H9 (cell line): ENCODE data around the gene LDLRAD4. TPM values are rescaled to one million over a fixed set of nuclear protein-coding genes. Genes with fewer than 3 reads are reported as not detected.

Source experiments
- DNase-seq: peaks from one replicate; pipeline ENCODE4 v3.0.0-alpha.2; 2017
- H2AFZ ChIP-seq: one replicate; pipeline ENCODE4 v1.6.1; 2013; ENCODE audit warnings: mild to moderate bottlenecking, low read length, control low read depth, moderate library complexity
- H2AK5ac ChIP-seq: 2 replicates; pipeline ENCODE4 v1.6.1; 2013; ENCODE audit warnings: low read length, control low read depth, mixed read lengths; ENCODE audit not compliant: insufficient read length
- H2BK120ac ChIP-seq: one replicate; pipeline ENCODE4 v1.6.1; 2013; ENCODE audit warnings: low read depth, mild to moderate bottlenecking, low read length, control low read depth, inconsistent platforms; ENCODE audit not compliant: poor library complexity, severe bottlenecking
- H2BK12ac ChIP-seq: 2 replicates; pipeline ENCODE4 v1.6.1; 2013; ENCODE audit warnings: low read length, control low read depth, mixed read lengths, low read depth; ENCODE audit not compliant: insufficient read length
- H2BK15ac ChIP-seq: 2 replicates; pipeline ENCODE4 v1.6.1; 2013; ENCODE audit warnings: low read depth, low read length, control low read depth
- H2BK20ac ChIP-seq: one replicate; pipeline ENCODE4 v1.6.1; 2013; ENCODE audit warnings: low read depth, mild to moderate bottlenecking, low read length, control low read depth, inconsistent platforms; ENCODE audit not compliant: poor library complexity, severe bottlenecking
- H2BK5ac ChIP-seq: 2 replicates; pipeline ENCODE4 v1.6.1; 2013; ENCODE audit warnings: low read length, control low read depth, mixed read lengths; ENCODE audit not compliant: insufficient read length
- H3K14ac ChIP-seq: 2 replicates; pipeline ENCODE4 v1.6.1; 2013; ENCODE audit warnings: low read length, control low read depth; ENCODE audit not compliant: insufficient read depth
- H3K18ac ChIP-seq: 2 replicates; pipeline ENCODE4 v1.6.1; 2013; ENCODE audit warnings: low read depth, mild to moderate bottlenecking, mixed read lengths, low read length, control low read depth; ENCODE audit not compliant: insufficient read length
- H3K23ac ChIP-seq: 2 replicates; pipeline ENCODE4 v1.6.1; 2013; ENCODE audit warnings: low read length, control low read depth, mixed read lengths, low read depth; ENCODE audit not compliant: insufficient read length
- H3K23me2 ChIP-seq: 2 replicates; pipeline ENCODE4 v1.6.1; 2013; ENCODE audit warnings: low read depth, mild to moderate bottlenecking, mixed read lengths, low read length, control low read depth; ENCODE audit not compliant: insufficient read length, poor library complexity, severe bottlenecking
- H3K27ac ChIP-seq: 2 replicates; pipeline ENCODE4 v1.5.1; 2013; ENCODE audit warnings: low read length, control low read depth, mixed read lengths, low read depth; ENCODE audit not compliant: insufficient read length
- H3K27me3 ChIP-seq: 2 replicates; pipeline ENCODE4 v1.6.1; 2013; ENCODE audit warnings: low read length, control low read depth, inconsistent platforms; ENCODE audit not compliant: insufficient read depth
- H3K4ac ChIP-seq: 2 replicates; pipeline ENCODE4 v1.6.1; 2013; ENCODE audit warnings: low read depth, mild to moderate bottlenecking, control low read depth, inconsistent platforms, low read length, moderate library complexity
- H3K4me1 ChIP-seq: 2 replicates; pipeline ENCODE4 v1.6.1; 2013; ENCODE audit warnings: low read length, control low read depth, inconsistent platforms; ENCODE audit not compliant: insufficient read depth
- H3K4me2 ChIP-seq: 2 replicates; pipeline ENCODE4 v1.6.1; 2013; ENCODE audit warnings: low read length, control low read depth, mixed read lengths; ENCODE audit not compliant: insufficient read length, insufficient read depth
- H3K56ac ChIP-seq: 2 replicates; pipeline ENCODE4 v1.6.1; 2013; ENCODE audit warnings: low read depth, mild to moderate bottlenecking, mixed read lengths, low read length, control low read depth; ENCODE audit not compliant: insufficient read length
- H3K79me1 ChIP-seq: 2 replicates; pipeline ENCODE4 v1.6.1; 2013; ENCODE audit warnings: low read depth, mild to moderate bottlenecking, moderate library complexity, low read length, control low read depth, inconsistent platforms; ENCODE audit not compliant: insufficient read depth, poor library complexity, severe bottlenecking
- H3K79me2 ChIP-seq: 2 replicates; pipeline ENCODE4 v1.6.1; 2013; ENCODE audit warnings: low read length, control low read depth, inconsistent platforms; ENCODE audit not compliant: insufficient read depth
- H3K9ac ChIP-seq: 2 replicates; pipeline ENCODE4 v1.6.1; 2013; ENCODE audit warnings: low read length, control low read depth, mixed read lengths; ENCODE audit not compliant: insufficient read length; ENCODE audit errors: extremely low read depth
- H3K9me3 ChIP-seq: one replicate; pipeline ENCODE4 v1.6.1; 2013; ENCODE audit warnings: low read depth, low read length, inconsistent platforms; ENCODE audit not compliant: control insufficient read depth
- H3T11ph ChIP-seq: one replicate; pipeline ENCODE4 v1.6.1; 2013; ENCODE audit warnings: mild to moderate bottlenecking, low read length, control low read depth, inconsistent platforms
- H4K20me1 ChIP-seq: one replicate; pipeline ENCODE4 v1.6.1; 2013; ENCODE audit not compliant: control insufficient read depth, insufficient read length, insufficient read depth
- H4K5ac ChIP-seq: 2 replicates; pipeline ENCODE4 v1.6.1; 2013; ENCODE audit warnings: low read depth, mild to moderate bottlenecking, mixed read lengths, low read length, control low read depth; ENCODE audit not compliant: insufficient read length
- H4K8ac ChIP-seq: replicated peaks from 2 replicates; pipeline ENCODE4 v1.6.1; 2013; ENCODE audit warnings: low read length, control low read depth, mixed read lengths, low read depth; ENCODE audit not compliant: insufficient read length
- H4K91ac ChIP-seq: 2 replicates; pipeline ENCODE4 v1.6.1; 2013; ENCODE audit warnings: low read depth, mild to moderate bottlenecking, moderate library complexity, mixed read lengths, low read length, control low read depth; ENCODE audit not compliant: insufficient read length
- H3K27ac Mint-ChIP-seq, 3 experiments: 2 replicates in 2 of 3; 3 replicates in 1 of 3; pipeline ENCODE4 v1.8.0; 2020 to 2021; ENCODE audit warnings: mixed read lengths in 3 of 3, mild to moderate bottlenecking in 1 of 3, moderate library complexity in 1 of 3
- H3K27me3 Mint-ChIP-seq: 2 replicates; pipeline ENCODE4 v1.8.0; 2021; ENCODE audit warnings: low read depth, mild to moderate bottlenecking, moderate library complexity, mixed read lengths
- H3K36me3 Mint-ChIP-seq, 3 experiments: 2 replicates in 2 of 3; 3 replicates in 1 of 3; pipeline ENCODE4 v1.8.0; 2020 to 2021; ENCODE audit warnings: low read depth in 3 of 3, mixed read lengths in 3 of 3; ENCODE audit not compliant: insufficient read depth in 1 of 3
- H3K4me1 Mint-ChIP-seq, 2 experiments: 2 replicates each; pipeline ENCODE4 v1.8.0; 2020; ENCODE audit warnings: mixed read lengths in 2 of 2
- H3K4me3 Mint-ChIP-seq, 2 experiments: 2 replicates in 1 of 2; 3 replicates in 1 of 2; pipeline ENCODE4 v1.8.0; 2020 to 2021; ENCODE audit warnings: mild to moderate bottlenecking in 2 of 2, mixed read lengths in 2 of 2, moderate library complexity in 1 of 2
- H3K9me3 Mint-ChIP-seq, 2 experiments: 2 replicates in 1 of 2; 3 replicates in 1 of 2; pipeline ENCODE4 v1.8.0; 2020; ENCODE audit warnings: mild to moderate bottlenecking in 2 of 2, mixed read lengths in 2 of 2, moderate library complexity in 1 of 2
- WGBS: extraction: QIAGEN DNeasy Blood & Tissue Kit; methylation state at CpG from one replicate; pipeline ENCODE4 v1.1.7; 2013; ENCODE audit warnings: missing lambda C conversion rate, low lambda C conversion rate, mixed read lengths; ENCODE audit not compliant: insufficient read length; ENCODE audit errors: extremely low coverage; 5-methylcytosine and 5-hydroxymethylcytosine counted together
- total RNA-seq: library from RNA; stranded (reverse); gene quantifications from 2 replicates; pipeline ENCODE4 v1.2.1, GENCODE V29; 2021
- TF ChIP-seq, protein P1 (sequence below): fragments of 200-600 bp; sonication (generic); conservative IDR thresholded peaks from 3 replicates; pipeline ENCODE4 v1.8.0; 2021; ENCODE audit warnings: antibody characterized with exemption, mild to moderate bottlenecking

LDLRAD4 gene
- total RNA-seq, 1 experiment from 2014 or later = 3.9 TPM

GRCh38 chr18:13207294-13207693 lies 11.3 kb upstream of the LDLRAD4 start:
- Histone ChIP-seq H2BK12ac (no peak overlapping the region), H3K4me2 (no peak overlapping the region), H3K27ac (no peak overlapping the region), H2AFZ (no peak overlapping the region), H2BK5ac (no peak overlapping the region), H3K4me1 (no peaks in the 10 kb centered on the region), H3K23ac (no peak overlapping the region), H2BK15ac (no peak overlapping the region), H4K20me1 (no peaks in the 10 kb centered on the region), H3K27me3 (no peaks in the 10 kb centered on the region), H3K23me2 (no peaks in the 10 kb centered on the region), H4K8ac (no peak overlapping the region), H4K91ac (no peak overlapping the region), H2BK120ac (no peak overlapping the region), H3K4ac (no peak overlapping the region), H3T11ph (no peak overlapping the region), H4K5ac (no peak overlapping the region), H3K79me1 (no peaks in the 10 kb centered on the region), H2AK5ac (no peak overlapping the region), H3K9me3 (no peaks in the 10 kb centered on the region), H3K56ac (no peak overlapping the region), H3K14ac (no peak overlapping the region), H3K18ac (no peak overlapping the region), H2BK20ac (no peak overlapping the region), H3K9ac (no peak overlapping the region), H3K79me2 (no peaks in the 10 kb centered on the region)
- Mint-ChIP-seq H3K4me3 (no peak overlapping the region), H3K4me1 (0 out of 4 replicates have a peak, but pooled peaks cover 0 to 2% of the 10 kb centered on the region in 2 experiments), H3K27me3 (peaks cover 11% of the 10 kb centered on the region), H3K9me3 (no peaks in the 10 kb centered on the region), H3K36me3 (no peaks in the 10 kb centered on the region), H3K27ac (no peak overlapping the region; a peak in 1 of 7 replicates)
- no CpG with 5 or more reads among the region's 6 CpGs for WGBS
- no peak for DNase-seq
- TF ChIP-seq, protein P1, sequence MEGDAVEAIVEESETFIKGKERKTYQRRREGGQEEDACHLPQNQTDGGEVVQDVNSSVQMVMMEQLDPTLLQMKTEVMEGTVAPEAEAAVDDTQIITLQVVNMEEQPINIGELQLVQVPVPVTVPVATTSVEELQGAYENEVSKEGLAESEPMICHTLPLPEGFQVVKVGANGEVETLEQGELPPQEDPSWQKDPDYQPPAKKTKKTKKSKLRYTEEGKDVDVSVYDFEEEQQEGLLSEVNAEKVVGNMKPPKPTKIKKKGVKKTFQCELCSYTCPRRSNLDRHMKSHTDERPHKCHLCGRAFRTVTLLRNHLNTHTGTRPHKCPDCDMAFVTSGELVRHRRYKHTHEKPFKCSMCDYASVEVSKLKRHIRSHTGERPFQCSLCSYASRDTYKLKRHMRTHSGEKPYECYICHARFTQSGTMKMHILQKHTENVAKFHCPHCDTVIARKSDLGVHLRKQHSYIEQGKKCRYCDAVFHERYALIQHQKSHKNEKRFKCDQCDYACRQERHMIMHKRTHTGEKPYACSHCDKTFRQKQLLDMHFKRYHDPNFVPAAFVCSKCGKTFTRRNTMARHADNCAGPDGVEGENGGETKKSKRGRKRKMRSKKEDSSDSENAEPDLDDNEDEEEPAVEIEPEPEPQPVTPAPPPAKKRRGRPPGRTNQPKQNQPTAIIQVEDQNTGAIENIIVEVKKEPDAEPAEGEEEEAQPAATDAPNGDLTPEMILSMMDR = no peak
